Stimulated activated CD4-positive, alpha-beta T cell treated with anti-CD3 and anti-CD28 coated beads, Interleukin-2, amount 100 ng/mL, for 24 hours (primary cell): Measurements from ENCODE around the gene MS4A15.
"Not testable (repeated sequence)": the region's sequence is repeated elsewhere in the genome, so short reads cannot be mapped to it uniquely, and the experiment has no call there.

Experiments used
- DNase-seq, 2 donors: peaks; one replicate each; pipeline ENCODE4 v3.0.0-alpha.2; 2020

The MS4A15 gene

GRCh38 chr11:60810569-60810968 lies 53.9 kb downstream of the MS4A15 start:
- DNase-seq: no peak

- DNase-seq: no peak
Measured at GRCh38 chr11:60813324-60813723, 56.7 kb downstream of the MS4A15 start.

- no peak for DNase-seq
Measured at GRCh38 chr11:60814112-60814511, 57.4 kb downstream of the MS4A15 start.

GRCh38 chr11:60816590-60817157 lies 60.0 kb downstream of the MS4A15 start:
- DNase-seq: no peak

GRCh38 chr11:60818057-60818456 lies 61.4 kb downstream of the MS4A15 start:
- no peak for DNase-seq

- no peak for DNase-seq
Measured at GRCh38 chr11:60821827-60822599, 65.3 kb downstream of the MS4A15 start.

GRCh38 chr11:60823745-60824306 lies 67.2 kb downstream of the MS4A15 start:
- not testable (repeated sequence) for DNase-seq

GRCh38 chr11:60825118-60825517 lies 68.5 kb downstream of the MS4A15 start:
- no peak for DNase-seq

GRCh38 chr11:60825790-60826189 lies 69.1 kb downstream of the MS4A15 start:
- DNase-seq: no peak
